Measurements from ENCODE around the gene CENPVL3. TPM values are rescaled to one million over a fixed set of nuclear protein-coding genes. Genes with fewer than 3 reads are reported as not detected.
"Not testable (repeated sequence)": the region's sequence is repeated elsewhere in the genome, so short reads cannot be mapped to it uniquely, and the experiment has no call there.

CENPVL3 gene
- polyA plus RNA-seq, 3 donors: not detected

GRCh38 chrX:51643377-51643776, 24.7 kb upstream of the CENPVL3 start:
- intact Hi-C loops (cut with micrococcal nuclease): no loop called here

GRCh38 chrX:51641421-51642021, 22.8 kb upstream of the CENPVL3 start:
- Histone ChIP-seq H3K9me3 (replicated peaks in 1 of 2; ENCODE audit: control insufficient read depth in 1 of 2, insufficient read depth in 1 of 2, low read length in 2 of 2) (no peaks in the 10 kb centered on the region), H3K36me3 (replicated peaks in 1 of 2; ENCODE audit: control insufficient read depth in 1 of 2, insufficient read depth in 2 of 2, low read length in 2 of 2) (no peaks in the 10 kb centered on the region), H3K4me3 (replicated peaks in 1 of 3; ENCODE audit: low read depth in 2 of 3, low read length in 3 of 3) (no peak overlapping the region), H3K9ac (ENCODE audit: insufficient read depth, low read length, poor library complexity, severe bottlenecking) (no peak overlapping the region), H3K4me2 (replicated peaks; ENCODE audit: extremely low read depth, low read length, poor library complexity, severe bottlenecking) (no peak overlapping the region), H4K20me1 (ENCODE audit: insufficient read depth, low read length) (no peaks in the 10 kb centered on the region), H3K27ac (ENCODE audit: low read depth in 1 of 2, low read length in 2 of 2) (no peak overlapping the region), H3K79me2 (ENCODE audit: insufficient read depth, low read length) (no peaks in the 10 kb centered on the region), H3K4me1 (ENCODE audit: control insufficient read depth in 1 of 2, insufficient read depth in 2 of 2, low read length in 2 of 2) (no peaks in the 10 kb centered on the region), H3K27me3 (ENCODE audit: control insufficient read depth in 2 of 2, insufficient read depth in 2 of 2, low read length in 2 of 2) (no peaks in the 10 kb centered on the region), H2AFZ (ENCODE audit: insufficient read depth, low read depth, low read length, poor library complexity, severe bottlenecking) (no peak overlapping the region)
- DNase-seq: no peak
- H3K9me3 Mint-ChIP-seq: peaks cover 0 to 3% (median 0%) of the 10 kb centered on the region in 7 donors
- WGBS (ENCODE audit: insufficient coverage): no CpG with 5 or more reads among the region's 19 CpGs
- intact Hi-C loops (cut with micrococcal nuclease): no loop called here
- no peaks in the 10 kb centered on the region for H3K36me3 Mint-ChIP-seq
- TF ChIP-seq CTCF (IDR thresholded peaks at IDR 0.05): peak; percentile 13
- H3K27me3 Mint-ChIP-seq (ENCODE audit: low read depth in 3 of 3): peaks cover 6 to 14% (median 10%) of the 10 kb centered on the region in 3 donors
- no peaks in the 10 kb centered on the region for H3K4me1 Mint-ChIP-seq
- no peak overlapping the region for H3K27ac Mint-ChIP-seq
- H3K4me3 Mint-ChIP-seq: no peak overlapping the region

More at GRCh38 chrX:51643377-51643776, 24.7 kb upstream of the CENPVL3 start:
- TF ChIP-seq CTCF (IDR thresholded peaks at IDR 0.05): no peak
- Mint-ChIP-seq H3K4me1 (no peaks in the 10 kb centered on the region), H3K36me3 (no peaks in the 10 kb centered on the region), H3K4me3 (no peak overlapping the region), H3K27ac (no peak overlapping the region), H3K27me3 (ENCODE audit: low read depth in 3 of 3) (peaks cover 7 to 12% (median 7%) of the 10 kb centered on the region in 3 donors), H3K9me3 (peaks cover 0 to 3% (median 2%) of the 10 kb centered on the region in 7 donors)
- Histone ChIP-seq H3K27ac (ENCODE audit: low read depth in 1 of 2, low read length in 2 of 2) (no peak overlapping the region), H4K20me1 (ENCODE audit: insufficient read depth, low read length) (no peaks in the 10 kb centered on the region), H3K4me2 (replicated peaks; ENCODE audit: extremely low read depth, low read length, poor library complexity, severe bottlenecking) (no peak overlapping the region), H3K27me3 (ENCODE audit: control insufficient read depth in 2 of 2, insufficient read depth in 2 of 2, low read length in 2 of 2) (no peaks in the 10 kb centered on the region), H3K36me3 (replicated peaks in 1 of 2; ENCODE audit: control insufficient read depth in 1 of 2, insufficient read depth in 2 of 2, low read length in 2 of 2) (no peaks in the 10 kb centered on the region), H3K4me1 (ENCODE audit: control insufficient read depth in 1 of 2, insufficient read depth in 2 of 2, low read length in 2 of 2) (no peaks in the 10 kb centered on the region), H2AFZ (ENCODE audit: insufficient read depth, low read depth, low read length, poor library complexity, severe bottlenecking) (no peak overlapping the region), H3K4me3 (replicated peaks in 1 of 3; ENCODE audit: low read depth in 2 of 3, low read length in 3 of 3) (no peak overlapping the region), H3K9ac (ENCODE audit: insufficient read depth, low read length, poor library complexity, severe bottlenecking) (no peak overlapping the region), H3K9me3 (replicated peaks in 1 of 2; ENCODE audit: control insufficient read depth in 1 of 2, insufficient read depth in 1 of 2, low read length in 2 of 2) (no peaks in the 10 kb centered on the region), H3K79me2 (ENCODE audit: insufficient read depth, low read length) (no peaks in the 10 kb centered on the region)
- no peak for DNase-seq
- WGBS (ENCODE audit: insufficient coverage): no CpG with 5 or more reads among the region's 2 CpGs

GRCh38 chrX:51636511-51636910, 17.8 kb upstream of the CENPVL3 start:
- H3K4me3 Mint-ChIP-seq; H3K4me1 Mint-ChIP-seq; H3K9me3 ChIP-seq (replicated peaks in 1 of 2; ENCODE audit: control insufficient read depth in 1 of 2, insufficient read depth in 1 of 2, low read length in 2 of 2); intact Hi-C loops (cut with micrococcal nuclease); DNase-seq; H2AFZ ChIP-seq (ENCODE audit: insufficient read depth, low read depth, low read length, poor library complexity, severe bottlenecking); H3K4me1 ChIP-seq (ENCODE audit: control insufficient read depth in 1 of 2, insufficient read depth in 2 of 2, low read length in 2 of 2); H3K9ac ChIP-seq (ENCODE audit: insufficient read depth, low read length, poor library complexity, severe bottlenecking); H3K27ac ChIP-seq (ENCODE audit: low read depth in 1 of 2, low read length in 2 of 2); H3K27me3 ChIP-seq (ENCODE audit: control insufficient read depth in 2 of 2, insufficient read depth in 2 of 2, low read length in 2 of 2); H4K20me1 ChIP-seq (ENCODE audit: insufficient read depth, low read length); H3K36me3 Mint-ChIP-seq; H3K27ac Mint-ChIP-seq; H3K79me2 ChIP-seq (ENCODE audit: insufficient read depth, low read length); H3K36me3 ChIP-seq (replicated peaks in 1 of 2; ENCODE audit: control insufficient read depth in 1 of 2, insufficient read depth in 2 of 2, low read length in 2 of 2); H3K4me3 ChIP-seq (replicated peaks in 1 of 3; ENCODE audit: low read depth in 2 of 3, low read length in 3 of 3); H3K9me3 Mint-ChIP-seq; H3K4me2 ChIP-seq (replicated peaks; ENCODE audit: extremely low read depth, low read length, poor library complexity, severe bottlenecking): not testable (repeated sequence)
- no CpG with 5 or more reads among the region's 7 CpGs for WGBS (ENCODE audit: insufficient coverage)
- H3K27me3 Mint-ChIP-seq (ENCODE audit: low read depth in 3 of 3): peaks cover 4 to 14% (median 9%) of the 10 kb centered on the region in 3 donors

Measured in CD14-positive monocyte (primary cell).